Natural killer cell (primary cell): Measurements from ENCODE around the gene INPP5K. TPM values are rescaled to one million over a fixed set of nuclear protein-coding genes. Genes with fewer than 3 reads are reported as not detected.

Experiments
- ATAC-seq, 3 donors: fragments of 150-1000 bp in 2 of 3; fragments of 200-7000 bp in 1 of 3; cut with Tn5 transposase; 1 replicate in 1 of 3; 2 replicates in 2 of 3; pipeline ENCODE4 v1.10.0; 2021; ENCODE audit warnings: mild to moderate bottlenecking in 2 of 3, moderate library complexity in 2 of 3
- DNase-seq, 2 donors: peaks; one replicate each; pipeline versions ENCODE4 v3.0.0 to v3.0.0-alpha.2; 2013 to 2021; ENCODE audit warnings: mixed read lengths in 1 of 2
- H3K27ac ChIP-seq: one replicate; pipeline ENCODE4 v1.5.1; 2013; ENCODE audit warnings: mild to moderate bottlenecking, low read length
- H3K27me3 ChIP-seq: one replicate; pipeline ENCODE4 v1.6.1; 2013; ENCODE audit warnings: low read length; ENCODE audit not compliant: control insufficient read depth, insufficient read depth
- H3K36me3 ChIP-seq: one replicate; pipeline ENCODE4 v1.6.1; 2013; ENCODE audit warnings: low read length; ENCODE audit not compliant: control insufficient read depth, insufficient read depth
- H3K4me1 ChIP-seq: one replicate; pipeline ENCODE4 v1.6.1; 2013; ENCODE audit warnings: low read length; ENCODE audit not compliant: control insufficient read depth, insufficient read depth
- H3K4me3 ChIP-seq: one replicate; pipeline ENCODE4 v1.5.1; 2013; ENCODE audit warnings: low read length
- H3K9me3 ChIP-seq: one replicate; pipeline ENCODE4 v1.6.1; 2013; ENCODE audit warnings: low read length; ENCODE audit not compliant: control insufficient read depth, insufficient read depth
- H3K27ac Mint-ChIP-seq, 2 donors: one replicate each; pipeline ENCODE4 v1.8.0; 2022; ENCODE audit warnings: mild to moderate bottlenecking in 2 of 2, mixed read lengths in 2 of 2, moderate library complexity in 1 of 2
- H3K27me3 Mint-ChIP-seq, 2 donors: one replicate each; pipeline ENCODE4 v1.8.0; 2022; ENCODE audit warnings: low read depth in 2 of 2, mixed read lengths in 2 of 2
- H3K36me3 Mint-ChIP-seq: one replicate; pipeline ENCODE4 v1.8.0; 2022; ENCODE audit warnings: mixed read lengths
- H3K4me1 Mint-ChIP-seq, 2 donors: one replicate each; pipeline ENCODE4 v1.8.0; 2022; ENCODE audit warnings: mixed read lengths in 2 of 2
- H3K4me3 Mint-ChIP-seq: one replicate; pipeline ENCODE4 v1.8.0; 2022; ENCODE audit warnings: mild to moderate bottlenecking, moderate library complexity, mixed read lengths
- H3K9me3 Mint-ChIP-seq, 2 donors: one replicate each; pipeline ENCODE4 v1.8.0; 2022; ENCODE audit warnings: mixed read lengths in 2 of 2
- WGBS: methylation state at CpG from one replicate; pipeline ENCODE4 v1.1.7; 2013; ENCODE audit warnings: missing lambda C conversion rate; ENCODE audit not compliant: insufficient coverage; 5-methylcytosine and 5-hydroxymethylcytosine counted together
- intact Hi-C: fragments of 100-400 bp; cut with micrococcal nuclease; formaldehyde crosslinking; loops from one replicate; pipeline ENCODE4 v1.14.2; 2022
- total RNA-seq, 4 donors: library from RNA; stranded (reverse); fragments of 120-200 nt in 1 of 4; gene quantifications; one replicate each; pipeline versions ENCODE4 v1.2.3 to v1.2.4, GENCODE V29; 2013 to 2022
- TF ChIP-seq, protein P1 (sequence below): fragments of 200-600 bp; IDR thresholded peaks from one replicate; pipeline ENCODE4 v1.8.0; 2022; ENCODE audit warnings: antibody characterized with exemption

Gene INPP5K
- total RNA-seq, 3 donors from 2014 or later (not counting 1 experiment from before 2014, with no cell fraction given) = 278 to 317 (median 292) TPM

- ATAC-seq = no peak
- 86% methylated on average over 15 of the region's 15 CpGs for WGBS
- no peak overlapping the region for H3K27ac ChIP-seq
- Mint-ChIP-seq H3K27ac (no peak overlapping the region), H3K4me1 (no peaks in the 10 kb centered on the region), H3K36me3 (no peaks in the 10 kb centered on the region), H3K27me3 (peaks cover 14 to 19% of the 10 kb centered on the region in 2 donors), H3K4me3 (no peak overlapping the region), H3K9me3 (no peaks in the 10 kb centered on the region)
- DNase-seq = no peak
- no peaks in the 10 kb centered on the region for H3K27me3 ChIP-seq
- TF ChIP-seq, protein P1, sequence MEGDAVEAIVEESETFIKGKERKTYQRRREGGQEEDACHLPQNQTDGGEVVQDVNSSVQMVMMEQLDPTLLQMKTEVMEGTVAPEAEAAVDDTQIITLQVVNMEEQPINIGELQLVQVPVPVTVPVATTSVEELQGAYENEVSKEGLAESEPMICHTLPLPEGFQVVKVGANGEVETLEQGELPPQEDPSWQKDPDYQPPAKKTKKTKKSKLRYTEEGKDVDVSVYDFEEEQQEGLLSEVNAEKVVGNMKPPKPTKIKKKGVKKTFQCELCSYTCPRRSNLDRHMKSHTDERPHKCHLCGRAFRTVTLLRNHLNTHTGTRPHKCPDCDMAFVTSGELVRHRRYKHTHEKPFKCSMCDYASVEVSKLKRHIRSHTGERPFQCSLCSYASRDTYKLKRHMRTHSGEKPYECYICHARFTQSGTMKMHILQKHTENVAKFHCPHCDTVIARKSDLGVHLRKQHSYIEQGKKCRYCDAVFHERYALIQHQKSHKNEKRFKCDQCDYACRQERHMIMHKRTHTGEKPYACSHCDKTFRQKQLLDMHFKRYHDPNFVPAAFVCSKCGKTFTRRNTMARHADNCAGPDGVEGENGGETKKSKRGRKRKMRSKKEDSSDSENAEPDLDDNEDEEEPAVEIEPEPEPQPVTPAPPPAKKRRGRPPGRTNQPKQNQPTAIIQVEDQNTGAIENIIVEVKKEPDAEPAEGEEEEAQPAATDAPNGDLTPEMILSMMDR = no peak
- H3K4me1 ChIP-seq = peaks cover 10% of the 10 kb centered on the region
- intact Hi-C loops = no loop called here
- H3K36me3 ChIP-seq = no peaks in the 10 kb centered on the region
- no peak overlapping the region for H3K4me3 ChIP-seq
- H3K9me3 ChIP-seq = no peaks in the 10 kb centered on the region
Measured at GRCh38 chr17:1475321-1475854, 41.0 kb downstream of the INPP5K start.

DNA sequence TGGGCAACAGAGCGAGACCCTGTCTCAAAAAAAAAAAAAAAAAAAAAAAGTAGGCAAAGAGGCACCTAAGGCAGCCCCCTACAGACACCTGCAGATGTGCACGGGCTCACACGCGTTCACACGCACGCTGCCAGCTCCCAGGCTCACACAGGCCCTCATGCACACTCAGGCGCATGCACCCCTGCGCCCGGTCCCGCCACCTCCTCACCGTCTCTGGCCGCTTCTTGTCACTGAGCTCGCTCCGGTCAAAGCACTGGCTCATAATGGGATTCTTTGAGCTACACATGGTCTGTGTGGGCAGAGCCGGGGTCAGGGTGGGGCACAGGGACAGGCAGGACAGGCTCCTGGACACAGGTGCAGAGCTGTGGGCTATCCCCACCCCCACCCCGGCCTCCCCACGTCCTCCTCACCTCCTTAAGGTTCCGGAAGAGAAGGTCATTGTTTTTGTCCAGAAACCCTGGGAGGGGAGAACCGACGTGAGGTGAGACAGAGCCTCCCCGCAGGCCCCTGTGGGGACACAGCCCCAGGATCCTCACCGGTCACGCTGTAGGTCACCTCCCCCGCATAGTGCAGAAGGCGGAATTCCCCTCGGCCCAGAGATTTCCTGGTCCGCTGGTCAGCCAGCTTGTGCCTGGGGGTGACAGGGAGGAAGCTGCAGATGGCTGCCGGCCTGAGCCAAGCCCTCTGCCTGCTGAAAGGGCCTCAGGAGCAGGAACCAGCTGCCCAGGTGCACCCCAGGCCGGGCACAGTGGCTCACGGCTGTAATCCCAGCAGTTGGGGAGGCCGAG, 41.8 kb downstream of the INPP5K start:
- DNase-seq (no peak), ATAC-seq (no peak)
- Histone ChIP-seq H3K27me3 (no peaks in the 10 kb centered on the region), H3K9me3 (no peaks in the 10 kb centered on the region), H3K4me1 (peaks cover 10% of the 10 kb centered on the region), H3K4me3 (no peak overlapping the region), H3K27ac (no peak overlapping the region), H3K36me3 (no peaks in the 10 kb centered on the region)
- intact Hi-C loops = no loop called here
- H3K4me3 Mint-ChIP-seq = no peak overlapping the region
- TF ChIP-seq, protein P1 = no peak
- H3K36me3 Mint-ChIP-seq = no peaks in the 10 kb centered on the region
- H3K9me3 Mint-ChIP-seq = no peaks in the 10 kb centered on the region
- peaks cover 15 to 19% of the 10 kb centered on the region in 2 donors for H3K27me3 Mint-ChIP-seq
- 75% methylated on average over 30 of the region's 31 CpGs for WGBS
- no peak overlapping the region for H3K27ac Mint-ChIP-seq
- H3K4me1 Mint-ChIP-seq = no peaks in the 10 kb centered on the region

DNA sequence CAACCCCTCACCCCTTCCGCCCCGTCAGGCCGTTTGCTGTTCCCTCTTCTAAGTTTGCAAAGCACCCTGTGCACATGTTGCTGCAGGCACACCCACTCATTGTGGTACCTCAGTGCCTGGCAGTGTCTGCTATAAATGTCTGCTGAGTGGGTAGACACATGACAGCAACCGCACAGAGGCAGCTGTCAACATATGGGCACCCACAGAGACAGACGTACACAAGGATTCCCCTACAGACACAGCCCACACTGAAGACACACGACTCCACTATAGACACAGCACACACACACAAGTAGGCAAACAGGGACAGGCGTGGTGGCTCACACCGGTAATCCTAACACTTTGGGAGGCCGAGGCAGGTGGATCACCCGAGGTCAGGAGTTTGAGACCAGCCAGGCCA, 42.6 kb downstream of the INPP5K start:
- Histone ChIP-seq H3K27ac (no peak overlapping the region), H3K27me3 (no peaks in the 10 kb centered on the region), H3K4me3 (no peak overlapping the region), H3K36me3 (no peaks in the 10 kb centered on the region), H3K9me3 (no peaks in the 10 kb centered on the region), H3K4me1 (peaks cover 10% of the 10 kb centered on the region)
- no peaks in the 10 kb centered on the region for H3K36me3 Mint-ChIP-seq
- H3K4me3 Mint-ChIP-seq = no peak overlapping the region
- TF ChIP-seq, protein P1 = no peak
- H3K9me3 Mint-ChIP-seq = no peaks in the 10 kb centered on the region
- peaks cover 22 to 26% of the 10 kb centered on the region in 2 donors for H3K27me3 Mint-ChIP-seq
- intact Hi-C loops = no loop called here
- no peak overlapping the region for H3K27ac Mint-ChIP-seq
- 68% methylated on average over 10 of the region's 10 CpGs for WGBS
- H3K4me1 Mint-ChIP-seq = no peaks in the 10 kb centered on the region
- DNase-seq = peak in 1 of 2 donors; percentile 68
- no peak for ATAC-seq
